ENCODE measurements around the gene CCDC82. TPM values are rescaled to one million over a fixed set of nuclear protein-coding genes. Genes with fewer than 3 reads are reported as not detected.

Gene CCDC82
- total RNA-seq = 5.3 and 6.1 TPM in 2 replicates

GRCh38 chr11:96389720-96390487 lies at the start of gene CCDC82, which contains the start of gene JRKL:
Gene CCDC82 (minus strand): TSS chr11:96389912. CDS start chr11:96384747, 5,165 bp downstream.
Gene JRKL (plus strand): TSS chr11:96390013. CDS start chr11:96390650, 637 bp downstream.

DNA sequence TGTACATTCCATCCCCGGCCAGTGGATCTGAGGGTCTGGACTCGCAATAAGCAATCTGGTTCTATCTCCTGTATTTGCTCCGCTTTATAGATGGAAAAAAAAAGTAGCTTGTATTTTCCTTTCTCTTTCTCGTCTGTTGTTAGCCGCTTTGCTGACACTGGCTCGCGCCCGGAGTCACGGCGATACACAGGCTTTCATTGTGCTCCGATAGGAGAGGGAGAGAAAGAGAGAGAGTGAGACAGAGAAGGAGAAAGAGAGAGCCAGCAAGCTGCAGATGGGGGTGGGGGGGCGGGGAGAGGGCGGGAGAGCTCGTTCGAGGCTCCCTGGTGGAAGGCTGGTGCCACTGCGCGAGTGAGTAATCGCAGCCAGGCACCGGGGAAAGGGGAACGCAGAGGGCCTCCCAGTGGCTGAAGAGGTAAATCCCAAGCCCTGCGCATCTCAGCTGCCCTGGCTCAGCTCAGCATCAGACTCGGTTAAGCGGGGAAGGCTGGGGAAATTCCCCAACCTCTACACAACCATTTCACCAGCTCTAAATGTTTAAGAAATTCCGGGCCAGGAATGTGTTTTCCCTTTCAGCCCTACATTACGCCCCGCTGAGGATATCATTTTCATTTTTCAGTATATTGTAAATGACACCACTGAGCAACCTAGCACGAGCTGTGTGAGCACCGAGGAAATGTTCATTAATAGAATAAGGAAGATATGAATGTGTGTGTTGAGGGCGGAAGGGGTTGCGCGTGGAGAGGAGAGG lies 46.6 kb downstream of the CCDC82 start, which contains the start of gene MAML2:
MAML2 (minus strand) TSS at position 235 of the 751 bp plus-strand sequence. CDS start 1,300 bp downstream, outside the sequence.

Other genes with a start within 250 kb of the CCDC82 start
- gene MAML2, start 46.7 kb downstream of the CCDC82 start, total RNA-seq = 2.9 and 3.3 TPM in 2 replicates
- gene JRKL, start 101 bp upstream of the CCDC82 start, total RNA-seq = 3.9 and 5.5 TPM in 2 replicates